Mesenchymal stem cell (in vitro differentiated cells and primary cell): Measurements from ENCODE around the gene SEL1L2.

Experiments
- DNase-seq: peaks from one replicate; pipeline ENCODE4 v3.0.0-alpha.2; 2013
- H2AFZ ChIP-seq: one replicate; pipeline ENCODE4 v1.6.1; 2013; ENCODE audit warnings: low read depth, mild to moderate bottlenecking, control low read depth, inconsistent platforms, low read length, moderate library complexity
- H2AK5ac ChIP-seq: 2 replicates; pipeline ENCODE4 v1.6.1; 2013; ENCODE audit warnings: low read length, moderate library complexity, mild to moderate bottlenecking, inconsistent platforms; ENCODE audit not compliant: severe bottlenecking
- H2BK120ac ChIP-seq: one replicate; pipeline ENCODE4 v1.6.1; 2013; ENCODE audit warnings: low read depth, mild to moderate bottlenecking, inconsistent platforms, low read length, moderate library complexity
- H2BK12ac ChIP-seq, 2 experiments: one replicate each; pipeline ENCODE4 v1.6.1; 2013; ENCODE audit warnings: inconsistent platforms in 2 of 2, low read length in 2 of 2, mild to moderate bottlenecking in 2 of 2, moderate library complexity in 2 of 2, control low read depth in 1 of 2
- H2BK15ac ChIP-seq: one replicate; pipeline ENCODE4 v1.6.1; 2013; ENCODE audit warnings: mild to moderate bottlenecking, low read depth, inconsistent platforms; ENCODE audit not compliant: poor library complexity, severe bottlenecking
- H2BK5ac ChIP-seq: 2 replicates; pipeline ENCODE4 v1.6.1; 2013; ENCODE audit warnings: low read depth, mild to moderate bottlenecking, low read length, control low read depth, inconsistent platforms; ENCODE audit not compliant: poor library complexity, severe bottlenecking
- H3K14ac ChIP-seq, 2 experiments: one replicate each; pipeline ENCODE4 v1.6.1; 2013; ENCODE audit warnings: inconsistent platforms in 2 of 2, low read length in 2 of 2, control low read depth in 1 of 2, mild to moderate bottlenecking in 1 of 2, moderate library complexity in 1 of 2
- H3K18ac ChIP-seq, 2 experiments: one replicate each; pipeline ENCODE4 v1.6.1; 2013; ENCODE audit warnings: inconsistent platforms in 2 of 2, low read length in 2 of 2, control low read depth in 1 of 2, low read depth in 1 of 2, mild to moderate bottlenecking in 1 of 2
- H3K23ac ChIP-seq, 2 experiments: one replicate each; pipeline ENCODE4 v1.6.1; 2013; ENCODE audit warnings: inconsistent platforms in 2 of 2, low read length in 2 of 2, mild to moderate bottlenecking in 2 of 2, moderate library complexity in 2 of 2, control low read depth in 1 of 2
- H3K27ac ChIP-seq: 2 replicates; pipeline ENCODE4 v1.5.1; 2013; ENCODE audit warnings: mild to moderate bottlenecking, moderate library complexity, low read length, control low read depth, inconsistent platforms; ENCODE audit not compliant: poor library complexity, severe bottlenecking
- H3K27me3 ChIP-seq, 2 experiments: 2 replicates each; pipeline versions ENCODE4 v1.6.1 to v1.7.0; 2013; ENCODE audit warnings: low read length in 2 of 2, mild to moderate bottlenecking in 2 of 2, moderate library complexity in 2 of 2, control low read depth in 1 of 2, inconsistent platforms in 1 of 2; ENCODE audit not compliant: control insufficient read depth in 1 of 2, insufficient read depth in 1 of 2
- H3K36me3 ChIP-seq, 2 experiments: 2 replicates each; pipeline versions ENCODE4 v1.6.1 to v1.7.0; 2013; ENCODE audit warnings: low read length in 2 of 2, control low read depth in 1 of 2, inconsistent platforms in 1 of 2, low read depth in 1 of 2, mild to moderate bottlenecking in 1 of 2; ENCODE audit not compliant: insufficient read depth in 2 of 2, control insufficient read depth in 1 of 2
- H3K4ac ChIP-seq, 2 experiments: one replicate each; pipeline ENCODE4 v1.6.1; 2013; ENCODE audit warnings: inconsistent platforms in 2 of 2, low read length in 2 of 2, mild to moderate bottlenecking in 2 of 2, moderate library complexity in 2 of 2, control low read depth in 1 of 2, low read depth in 1 of 2
- H3K4me1 ChIP-seq: 2 replicates; pipeline ENCODE4 v1.6.1; 2013; ENCODE audit warnings: low read depth, low read length, control low read depth; ENCODE audit not compliant: control insufficient read depth, insufficient read depth
- H3K4me2 ChIP-seq: 2 replicates; pipeline ENCODE4 v1.6.1; 2013; ENCODE audit warnings: low read length, mild to moderate bottlenecking, inconsistent platforms; ENCODE audit not compliant: poor library complexity, severe bottlenecking
- H3K4me3 ChIP-seq, 2 experiments: 2 replicates each; pipeline versions ENCODE4 v1.5.1 to v1.7.0; 2013; ENCODE audit warnings: low read length in 2 of 2, mild to moderate bottlenecking in 2 of 2, control low read depth in 1 of 2, low read depth in 1 of 2; ENCODE audit not compliant: insufficient read depth in 1 of 2
- H3K79me1 ChIP-seq: replicated peaks from 2 replicates; pipeline ENCODE4 v1.6.1; 2013; ENCODE audit warnings: mild to moderate bottlenecking, control low read depth, low read length, inconsistent platforms; ENCODE audit not compliant: poor library complexity, severe bottlenecking
- H3K9ac ChIP-seq: 2 replicates; pipeline ENCODE4 v1.7.0; 2013; ENCODE audit warnings: mild to moderate bottlenecking, low read length, moderate library complexity
- H3K9me3 ChIP-seq: 2 replicates; pipeline ENCODE4 v1.7.0; 2013; ENCODE audit warnings: mild to moderate bottlenecking, low read length; ENCODE audit not compliant: control insufficient read depth
- H4K8ac ChIP-seq: one replicate; pipeline ENCODE4 v1.6.1; 2013; ENCODE audit warnings: inconsistent platforms, mild to moderate bottlenecking, low read length, moderate library complexity
- H4K91ac ChIP-seq: one replicate; pipeline ENCODE4 v1.6.1; 2013; ENCODE audit warnings: mild to moderate bottlenecking, low read length, inconsistent platforms
- whole genome bisulfite sequencing: methylation state at CpG from one replicate; pipeline ENCODE4 v1.1.7; 2013; ENCODE audit warnings: mixed read lengths; 5-methylcytosine and 5-hydroxymethylcytosine counted together

The SEL1L2 gene

DNA sequence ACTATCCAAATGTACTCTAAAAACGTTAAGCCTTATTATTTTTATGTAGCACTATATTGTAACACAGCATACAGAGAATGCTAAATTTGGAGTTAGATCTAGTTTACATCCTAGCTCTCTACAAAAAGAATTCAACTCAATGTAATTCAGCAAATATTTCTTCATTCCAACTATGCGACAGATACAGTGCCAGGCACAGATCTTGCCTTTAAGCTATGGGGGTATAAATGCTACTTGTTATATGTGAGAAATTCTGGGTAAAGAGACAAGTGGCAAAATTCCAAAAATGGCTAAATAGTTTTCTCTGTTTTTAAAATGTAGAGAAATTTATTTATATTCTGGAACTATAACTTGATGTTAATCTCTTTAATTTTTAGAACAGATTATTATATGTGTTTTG is 63.2 kb downstream of the SEL1L2 start:
- H2BK15ac ChIP-seq, result no peak overlapping the region
- no peak overlapping the region for H3K23ac ChIP-seq
- H3K18ac ChIP-seq, result no peak overlapping the region
- H3K27me3 ChIP-seq, result no peaks in the 10 kb centered on the region
- no peak overlapping the region for H4K91ac ChIP-seq
- H2AFZ ChIP-seq, result no peak overlapping the region
- H3K79me1 ChIP-seq, result no peaks in the 10 kb centered on the region
- no peak overlapping the region for H2BK120ac ChIP-seq
- H4K8ac ChIP-seq, result no peak overlapping the region
- H2BK5ac ChIP-seq, result no peak overlapping the region
- no peak overlapping the region for H2AK5ac ChIP-seq
- no peak overlapping the region for H3K4ac ChIP-seq
- no peaks in the 10 kb centered on the region for H3K9me3 ChIP-seq
- H3K14ac ChIP-seq, result no peak overlapping the region
- no peaks in the 10 kb centered on the region for H3K4me1 ChIP-seq
- H3K4me3 ChIP-seq, result no peak overlapping the region
- H2BK12ac ChIP-seq, result no peak overlapping the region
- 100% methylated on average over 1 of the region's 2 CpGs for WGBS
- H3K36me3 ChIP-seq, result no peaks in the 10 kb centered on the region
- no peak overlapping the region for H3K4me2 ChIP-seq
- H3K27ac ChIP-seq, result no peak overlapping the region
- H3K9ac ChIP-seq, result no peak overlapping the region
- DNase-seq, result no peak

GRCh38 chr20:13922241-13922640 is 68.2 kb downstream of the SEL1L2 start:
- H3K9me3 ChIP-seq, result no peaks in the 10 kb centered on the region
- H2AK5ac ChIP-seq, result no peak overlapping the region
- no peaks in the 10 kb centered on the region for H3K27me3 ChIP-seq
- no peak overlapping the region for H3K4me2 ChIP-seq
- no peaks in the 10 kb centered on the region for H3K79me1 ChIP-seq
- WGBS, result 86% methylated on average over 3 of the region's 5 CpGs
- peak overlapping the region; percentile 1 for H3K9ac ChIP-seq
- DNase-seq, result no peak
- no peak overlapping the region for H3K4ac ChIP-seq
- H3K23ac ChIP-seq, result no peak overlapping the region
- H2BK12ac ChIP-seq, result no peak overlapping the region
- no peak overlapping the region for H2BK15ac ChIP-seq
- no peak overlapping the region for H3K4me3 ChIP-seq
- no peak overlapping the region for H2BK5ac ChIP-seq
- no peaks in the 10 kb centered on the region for H3K4me1 ChIP-seq
- H3K27ac ChIP-seq, result no peak overlapping the region
- no peak overlapping the region for H4K8ac ChIP-seq
- H3K14ac ChIP-seq, result no peak overlapping the region
- no peak overlapping the region for H3K18ac ChIP-seq
- H3K36me3 ChIP-seq, result no peaks in the 10 kb centered on the region
- H4K91ac ChIP-seq, result no peak overlapping the region
- H2AFZ ChIP-seq, result no peak overlapping the region
- no peak overlapping the region for H2BK120ac ChIP-seq

DNA sequence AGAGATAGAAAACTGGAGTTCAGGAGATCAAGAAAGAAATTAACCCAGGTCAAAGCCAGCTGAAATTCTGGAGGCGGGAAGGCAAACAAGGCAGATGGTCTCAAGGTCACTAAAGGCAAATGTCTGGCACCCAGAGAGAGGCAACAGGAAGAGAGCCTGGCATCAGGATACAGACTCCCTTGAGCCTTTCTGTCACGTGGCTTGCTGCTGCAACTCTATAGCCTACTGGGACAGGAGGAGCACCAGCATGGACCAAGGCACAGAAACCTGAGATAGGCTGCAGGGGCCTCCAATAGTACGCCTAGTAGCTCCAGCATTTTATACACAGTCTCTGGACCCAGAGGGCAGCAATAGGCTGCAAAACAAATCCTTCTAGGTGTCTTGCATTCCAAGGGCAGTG is 75.1 kb downstream of the SEL1L2 start:
- Histone ChIP-seq H2BK5ac (no peak overlapping the region), H3K14ac (no peak overlapping the region)
- 63% methylated on average over 3 of the region's 3 CpGs for WGBS

DNA sequence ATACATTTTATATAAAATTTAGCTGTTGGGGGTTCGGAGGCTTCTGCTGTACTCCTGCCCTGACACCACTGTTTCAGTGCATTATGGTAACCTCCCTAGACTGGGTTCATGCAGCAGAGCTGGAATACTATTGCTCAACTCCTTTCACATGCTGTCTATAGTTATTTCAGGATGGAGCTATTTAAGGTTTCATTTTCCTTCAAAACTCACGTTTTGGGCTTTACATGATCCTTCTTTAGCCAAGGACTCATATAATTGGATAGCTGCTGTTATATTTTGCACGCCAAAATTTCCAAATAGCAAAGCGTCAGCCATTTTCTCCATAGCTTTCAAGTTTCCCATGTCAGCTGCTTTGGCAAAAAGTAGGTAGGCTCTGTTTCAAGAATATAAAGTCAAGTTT is 76.8 kb downstream of the SEL1L2 start:
- no peak overlapping the region for H4K8ac ChIP-seq
- no peak overlapping the region for H3K14ac ChIP-seq
- H3K27me3 ChIP-seq, result no peaks in the 10 kb centered on the region
- no peak overlapping the region for H3K4ac ChIP-seq
- no peaks in the 10 kb centered on the region for H3K36me3 ChIP-seq
- no peak overlapping the region for H2AK5ac ChIP-seq
- H3K9ac ChIP-seq, result peak overlapping the region; percentile 17
- H2BK5ac ChIP-seq, result no peak overlapping the region
- no peaks in the 10 kb centered on the region for H3K4me1 ChIP-seq
- H3K4me2 ChIP-seq, result no peak overlapping the region
- 81% methylated on average over 3 of the region's 4 CpGs for WGBS
- peak overlapping the region in 1 of 2 experiments; percentile 17 for H3K4me3 ChIP-seq
- H3K9me3 ChIP-seq, result no peaks in the 10 kb centered on the region
- no peak overlapping the region for H2BK120ac ChIP-seq
- no peak overlapping the region for H3K27ac ChIP-seq
- H3K23ac ChIP-seq, result no peak overlapping the region
- H4K91ac ChIP-seq, result no peak overlapping the region
- H2BK12ac ChIP-seq, result no peak overlapping the region
- H2BK15ac ChIP-seq, result no peak overlapping the region
- no peak overlapping the region for H2AFZ ChIP-seq
- DNase-seq, result no peak
- no peaks in the 10 kb centered on the region for H3K79me1 ChIP-seq
- no peak overlapping the region for H3K18ac ChIP-seq

More for the DNA sequence above, 75.1 kb downstream of the SEL1L2 start:
- Histone ChIP-seq H3K36me3 (no peaks in the 10 kb centered on the region), H2AFZ (no peak overlapping the region), H3K79me1 (no peaks in the 10 kb centered on the region), H2BK120ac (no peak overlapping the region), H3K18ac (no peak overlapping the region), H3K27me3 (no peaks in the 10 kb centered on the region), H3K27ac (no peak overlapping the region), H4K91ac (no peak overlapping the region), H3K4me3 (no peak overlapping the region), H4K8ac (no peak overlapping the region), H3K4ac (no peak overlapping the region), H2BK15ac (no peak overlapping the region), H3K4me2 (no peak overlapping the region), H3K4me1 (no peaks in the 10 kb centered on the region), H3K9me3 (no peaks in the 10 kb centered on the region), H3K23ac (no peak overlapping the region), H3K9ac (no peak overlapping the region), H2AK5ac (no peak overlapping the region), H2BK12ac (no peak overlapping the region)
- no peak for DNase-seq
